ENCODE results near the gene FAM13B.

The FAM13B gene

DNA sequence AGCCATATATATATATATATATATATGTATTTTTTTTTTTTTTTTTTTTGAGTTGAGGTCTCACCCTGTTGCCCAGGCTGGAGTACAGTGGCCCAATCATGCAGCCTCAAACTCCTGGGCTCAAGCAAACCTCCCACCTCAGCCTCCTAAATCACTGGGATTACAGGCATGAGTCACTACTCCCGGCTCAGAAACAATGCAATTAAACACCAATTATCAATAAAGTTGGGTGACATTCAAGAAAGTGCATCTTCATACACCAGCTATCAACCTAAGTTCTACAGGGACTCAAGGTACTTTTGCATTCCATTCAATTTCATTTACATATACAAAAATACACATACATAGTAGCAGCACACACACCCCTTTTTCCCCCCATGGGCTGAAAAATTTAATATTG is 7.6 kb downstream of the FAM13B start:
- no peak for DNase-seq (ENCODE audit: low spot score)
- CTCF ChIA-PET: interaction anchor here (0.6 to 1.6 kb wide), 2 partner anchors 8 to 11 kb away, joined by 4 to 6 read pairs; no protein-coding TSS in a partner anchor
- TF ChIP-seq, protein P1, sequence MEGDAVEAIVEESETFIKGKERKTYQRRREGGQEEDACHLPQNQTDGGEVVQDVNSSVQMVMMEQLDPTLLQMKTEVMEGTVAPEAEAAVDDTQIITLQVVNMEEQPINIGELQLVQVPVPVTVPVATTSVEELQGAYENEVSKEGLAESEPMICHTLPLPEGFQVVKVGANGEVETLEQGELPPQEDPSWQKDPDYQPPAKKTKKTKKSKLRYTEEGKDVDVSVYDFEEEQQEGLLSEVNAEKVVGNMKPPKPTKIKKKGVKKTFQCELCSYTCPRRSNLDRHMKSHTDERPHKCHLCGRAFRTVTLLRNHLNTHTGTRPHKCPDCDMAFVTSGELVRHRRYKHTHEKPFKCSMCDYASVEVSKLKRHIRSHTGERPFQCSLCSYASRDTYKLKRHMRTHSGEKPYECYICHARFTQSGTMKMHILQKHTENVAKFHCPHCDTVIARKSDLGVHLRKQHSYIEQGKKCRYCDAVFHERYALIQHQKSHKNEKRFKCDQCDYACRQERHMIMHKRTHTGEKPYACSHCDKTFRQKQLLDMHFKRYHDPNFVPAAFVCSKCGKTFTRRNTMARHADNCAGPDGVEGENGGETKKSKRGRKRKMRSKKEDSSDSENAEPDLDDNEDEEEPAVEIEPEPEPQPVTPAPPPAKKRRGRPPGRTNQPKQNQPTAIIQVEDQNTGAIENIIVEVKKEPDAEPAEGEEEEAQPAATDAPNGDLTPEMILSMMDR (conservative IDR thresholded peaks at IDR 0.05; ENCODE audit: low read depth): no peak
- POLR2A ChIA-PET (ENCODE audit: low non-redundant PET): no interaction called here
- H3K27ac ChIP-seq: no peak overlapping the region

DNA sequence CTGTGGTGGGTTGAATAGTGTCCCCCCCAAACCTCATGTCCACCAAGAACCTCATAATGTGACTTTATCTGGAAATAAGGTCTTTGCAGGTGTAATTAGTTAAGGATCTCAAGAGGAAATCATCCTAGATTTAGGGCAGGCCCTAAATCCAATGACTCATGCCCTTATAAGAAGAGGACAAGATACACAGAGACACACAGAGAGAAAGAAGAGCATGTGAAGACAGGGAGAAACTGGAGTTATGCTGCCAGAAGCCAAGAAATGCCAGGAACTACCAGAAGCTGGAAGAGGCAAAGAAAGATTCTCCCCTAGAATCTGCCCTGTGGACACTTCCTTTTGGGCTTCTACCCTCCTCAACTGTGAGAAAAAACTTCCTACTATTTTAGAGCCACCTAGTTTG is 8.8 kb downstream of the FAM13B start:
- CTCF ChIA-PET: interaction anchor here (0.7 kb wide), 1 partner anchor 1185 kb away, joined by 5 read pairs; no protein-coding TSS in a partner anchor
- DNase-seq (ENCODE audit: low spot score): no peak
- TF ChIP-seq, protein P1 (conservative IDR thresholded peaks at IDR 0.05; ENCODE audit: low read depth): no peak
- no peak overlapping the region for H3K27ac ChIP-seq
- POLR2A ChIA-PET (ENCODE audit: low non-redundant PET): no interaction called here

DNA sequence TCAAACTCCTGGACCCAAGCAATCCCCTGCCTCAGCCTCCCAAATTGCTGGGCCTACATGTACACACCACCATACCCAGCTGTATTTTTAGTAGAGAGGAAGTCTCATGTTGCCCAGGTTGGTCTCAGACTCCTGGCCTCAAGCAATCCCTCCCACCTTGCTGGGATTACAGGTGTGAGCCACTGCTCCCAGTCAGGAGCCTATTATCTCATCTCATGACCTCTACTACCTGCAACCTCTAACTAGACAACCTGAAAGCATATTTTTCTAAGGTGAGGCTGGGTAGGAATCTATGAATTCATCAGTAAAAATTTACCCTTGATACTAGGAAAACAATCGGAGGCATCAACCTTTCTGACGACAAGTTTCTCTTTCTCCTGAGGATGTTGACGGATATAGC is 10.0 kb downstream of the FAM13B start:
- POLR2A ChIA-PET (ENCODE audit: low non-redundant PET): no interaction called here
- CTCF ChIA-PET: interaction anchor here (0.6 kb wide), 1 partner anchor 13 kb away, joined by 3 read pairs; no protein-coding TSS in a partner anchor
- no peak for DNase-seq (ENCODE audit: low spot score)
- H3K27ac ChIP-seq: no peak overlapping the region
- TF ChIP-seq, protein P1 (conservative IDR thresholded peaks at IDR 0.05; ENCODE audit: low read depth): no peak

DNA sequence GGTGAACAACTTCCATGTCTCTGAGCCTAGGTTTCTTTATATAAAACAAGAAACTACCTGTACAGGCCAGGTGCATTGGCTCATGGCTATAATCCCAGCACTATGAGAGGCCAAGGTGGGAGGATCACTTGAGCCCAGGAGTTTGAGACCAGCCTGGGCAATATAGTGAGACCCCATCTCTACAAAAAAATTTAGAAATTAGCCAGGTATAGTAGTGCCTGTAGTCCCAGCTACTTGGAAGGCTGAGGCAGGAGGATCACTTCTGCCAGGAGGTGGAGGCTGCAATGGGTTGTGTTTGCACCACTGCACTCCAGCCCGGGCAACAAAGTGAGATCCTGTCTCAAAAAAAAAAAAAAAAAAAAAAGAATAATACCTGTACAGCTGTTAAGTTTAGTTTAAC is 11.1 kb downstream of the FAM13B start:
- TF ChIP-seq, protein P1 (conservative IDR thresholded peaks at IDR 0.05; ENCODE audit: low read depth): no peak
- DNase-seq (ENCODE audit: low spot score): no peak
- ChIA-PET POLR2A (ENCODE audit: low non-redundant PET) (no interaction called here), CTCF (interaction anchor here (0.7 kb wide), 1 partner anchor 1502 kb away, joined by 6 read pairs; no protein-coding TSS in a partner anchor)
- no peak overlapping the region for H3K27ac ChIP-seq

DNA sequence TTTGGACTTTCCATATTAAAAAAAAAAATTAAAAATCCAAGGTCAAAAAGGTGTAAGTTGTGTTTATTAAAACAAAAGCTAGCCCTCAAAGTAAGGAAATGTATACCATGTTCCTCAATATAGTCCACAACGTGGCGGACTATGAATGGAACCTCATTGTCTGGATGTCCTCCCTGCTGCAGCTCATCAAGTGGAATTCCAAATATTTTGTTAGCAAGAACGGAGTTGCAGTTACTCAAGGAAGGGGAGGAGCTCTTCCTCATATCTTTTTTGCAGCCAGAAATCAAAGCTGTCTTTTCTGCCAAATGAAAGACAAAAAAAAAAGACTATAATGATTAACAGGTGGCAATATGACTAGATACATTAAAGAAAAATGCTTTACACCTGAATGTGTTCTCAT is 14.0 kb downstream of the FAM13B start:
- CTCF ChIA-PET: interaction anchor here (0.5 to 0.7 kb wide), 3 partner anchors 79 to 1244 kb away, joined by 3 to 4 read pairs (median 4); no protein-coding TSS in a partner anchor

DNA sequence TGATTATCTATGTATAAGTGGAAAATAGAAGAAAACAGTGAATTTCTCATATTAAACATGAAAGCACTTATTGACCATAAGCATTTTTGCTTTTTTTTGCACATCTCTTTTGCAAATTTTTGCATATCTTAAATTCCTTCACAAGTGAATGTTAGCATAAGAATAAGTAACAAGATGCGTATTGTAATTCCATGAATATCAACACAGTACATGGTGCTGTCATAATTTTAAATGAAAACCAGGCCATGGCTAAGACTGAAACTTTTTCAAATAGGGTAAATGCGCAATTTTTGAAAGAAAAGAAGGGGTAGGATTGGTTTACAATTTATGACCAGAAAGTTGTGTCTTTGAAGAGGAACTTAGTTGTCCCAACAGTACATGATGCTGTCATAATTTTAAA is 17.0 kb downstream of the FAM13B start:
- ChIA-PET POLR2A (ENCODE audit: low non-redundant PET) (no interaction called here), CTCF (no interaction called here)
- DNase-seq (ENCODE audit: low spot score): no peak
- H3K27ac ChIP-seq: no peak overlapping the region
- TF ChIP-seq, protein P1 (conservative IDR thresholded peaks at IDR 0.05; ENCODE audit: low read depth): no peak

More for the DNA sequence above, 14.0 kb downstream of the FAM13B start:
- POLR2A ChIA-PET (ENCODE audit: low non-redundant PET): no interaction called here
- TF ChIP-seq, protein P1 (conservative IDR thresholded peaks at IDR 0.05; ENCODE audit: low read depth): no peak
- DNase-seq (ENCODE audit: low spot score): no peak
- H3K27ac ChIP-seq: no peak overlapping the region

All from RWPE1 (cell line).